ENCODE results near the gene GSK3B. TPM values are rescaled to one million over a fixed set of nuclear protein-coding genes. Genes with fewer than 3 reads are reported as not detected.

Gene GSK3B
- total and polyA plus RNA-seq, 9 donors, result 15.3 to 30.7 (median 27.0) TPM

DNA sequence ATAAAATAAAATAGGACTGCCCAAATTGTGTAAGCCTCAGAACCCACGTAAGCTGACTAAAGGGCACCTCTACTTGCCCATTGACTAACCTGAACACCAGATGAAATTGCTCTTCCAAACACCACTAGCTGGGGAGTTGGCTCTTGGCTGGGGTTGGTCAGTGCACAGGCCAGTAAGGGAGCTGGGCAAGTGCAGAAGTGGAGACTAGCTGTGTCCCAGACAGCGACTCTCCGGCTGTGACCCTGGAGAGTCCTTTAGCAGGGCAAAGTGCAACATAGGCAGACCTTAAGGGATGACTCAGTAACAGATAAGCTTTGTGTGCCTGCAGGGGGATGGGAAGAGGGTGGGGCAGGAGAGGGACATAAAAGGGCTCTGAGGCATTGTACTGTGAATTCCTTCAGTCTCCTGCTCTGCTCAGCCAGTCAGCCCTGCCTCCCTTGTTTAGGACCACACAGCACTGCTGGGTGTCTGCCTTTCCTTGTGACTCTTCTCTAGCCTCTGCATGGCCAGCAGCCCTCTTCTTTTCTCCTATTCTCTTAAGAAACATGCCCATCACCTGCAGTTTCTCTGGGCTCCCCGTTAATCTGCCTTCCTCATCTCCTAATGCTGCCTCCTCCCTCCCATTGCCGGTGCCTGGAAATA lies 299.2 kb downstream of the GSK3B start:
- WGBS (ENCODE audit: insufficient coverage), result 45% methylated on average over 3 of the region's 5 CpGs
- H3K27ac ChIP-seq (ENCODE audit: low read length), result no peak overlapping the region
- H3K9me3 ChIP-seq (replicated peaks; ENCODE audit: control insufficient read depth, low read depth, low read length), result no peaks in the 10 kb centered on the region
- no peak overlapping the region for H3K4me3 ChIP-seq (ENCODE audit: low read length)
- no peak for DNase-seq
- no peaks in the 10 kb centered on the region for H3K36me3 ChIP-seq (ENCODE audit: control insufficient read depth, insufficient read depth, low read length)
- H3K4me1 ChIP-seq (ENCODE audit: control insufficient read depth, insufficient read depth, low read length), result no peaks in the 10 kb centered on the region
- H3K27me3 ChIP-seq (ENCODE audit: control insufficient read depth, insufficient read depth, low read length), result no peaks in the 10 kb centered on the region

DNA sequence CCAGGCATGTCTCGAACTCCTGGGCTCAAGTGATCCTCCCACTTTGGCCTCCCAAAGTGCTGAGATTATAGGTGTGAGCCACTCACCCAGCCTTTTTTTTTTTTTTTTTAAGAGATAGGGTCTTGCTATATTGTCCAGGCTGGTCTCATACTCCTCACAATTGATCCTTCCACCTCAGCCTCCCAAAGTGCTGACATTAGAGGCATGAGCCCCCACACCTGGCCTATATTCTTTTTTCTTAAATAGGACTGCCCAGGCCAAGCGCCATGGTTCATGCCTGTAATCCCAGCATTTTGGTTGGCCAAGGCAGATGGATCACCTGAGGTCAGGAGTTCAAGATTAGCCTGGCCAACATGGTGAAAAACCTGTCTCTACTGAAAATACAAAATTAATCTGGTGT lies 299.8 kb downstream of the GSK3B start:
- H3K27me3 ChIP-seq (ENCODE audit: control insufficient read depth, insufficient read depth, low read length), result no peaks in the 10 kb centered on the region
- H3K4me3 ChIP-seq (ENCODE audit: low read length), result no peak overlapping the region
- H3K27ac ChIP-seq (ENCODE audit: low read length), result no peak overlapping the region
- H3K4me1 ChIP-seq (ENCODE audit: control insufficient read depth, insufficient read depth, low read length), result no peaks in the 10 kb centered on the region
- DNase-seq, result no peak
- WGBS (ENCODE audit: insufficient coverage), result 86% methylated on average over 1 of the region's 2 CpGs
- no peaks in the 10 kb centered on the region for H3K9me3 ChIP-seq (replicated peaks; ENCODE audit: control insufficient read depth, low read depth, low read length)
- no peaks in the 10 kb centered on the region for H3K36me3 ChIP-seq (ENCODE audit: control insufficient read depth, insufficient read depth, low read length)

DNA sequence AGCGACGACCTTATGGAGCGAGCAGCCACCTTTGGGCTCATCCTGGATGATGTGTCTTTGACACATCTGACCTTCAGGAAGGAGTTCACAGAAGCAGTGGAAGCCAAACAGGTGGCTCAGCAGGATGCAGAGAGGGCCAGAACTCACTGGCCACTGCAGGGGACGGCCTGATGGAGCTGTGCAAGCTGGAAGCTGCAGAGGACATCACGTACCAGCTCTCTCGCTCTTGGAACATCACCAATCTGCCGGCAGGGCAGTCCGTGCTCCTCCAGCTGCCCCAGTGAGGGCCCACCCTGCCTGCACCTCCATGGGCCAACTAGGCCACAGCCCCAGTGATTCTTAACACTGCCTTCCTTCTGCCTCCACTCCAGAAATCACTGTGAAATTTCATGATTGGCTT lies 302.0 kb downstream of the GSK3B start:
- WGBS (ENCODE audit: insufficient coverage), result 90% methylated on average over 8 of the region's 8 CpGs
- no peak overlapping the region for H3K27ac ChIP-seq (ENCODE audit: low read length)
- DNase-seq, result no peak
- H3K36me3 ChIP-seq (ENCODE audit: control insufficient read depth, insufficient read depth, low read length), result no peaks in the 10 kb centered on the region
- no peaks in the 10 kb centered on the region for H3K4me1 ChIP-seq (ENCODE audit: control insufficient read depth, insufficient read depth, low read length)
- H3K9me3 ChIP-seq (replicated peaks; ENCODE audit: control insufficient read depth, low read depth, low read length), result no peaks in the 10 kb centered on the region
- H3K4me3 ChIP-seq (ENCODE audit: low read length), result no peak overlapping the region
- H3K27me3 ChIP-seq (ENCODE audit: control insufficient read depth, insufficient read depth, low read length), result no peaks in the 10 kb centered on the region

DNA sequence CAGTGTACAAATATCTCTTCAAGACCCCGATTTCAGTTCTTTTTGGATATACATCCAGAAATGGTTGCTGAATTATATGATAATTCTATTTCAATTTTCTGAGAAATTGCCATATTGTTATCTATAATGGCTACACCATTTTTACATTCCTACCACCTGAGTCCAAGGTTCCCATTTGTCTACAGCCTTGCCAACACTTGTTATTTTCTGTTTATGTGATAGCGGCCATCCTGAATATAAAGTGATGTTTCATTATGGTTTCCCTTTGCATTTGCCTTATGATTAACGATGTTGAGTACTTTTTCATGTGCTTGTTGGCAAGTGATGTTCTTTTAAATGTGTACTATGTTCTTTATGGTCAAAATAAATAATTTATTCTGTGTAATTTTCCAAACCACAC lies 303.9 kb downstream of the GSK3B start:
- no CpG with 5 or more reads among the region's 3 CpGs for WGBS (ENCODE audit: insufficient coverage)
- no peaks in the 10 kb centered on the region for H3K27me3 ChIP-seq (ENCODE audit: control insufficient read depth, insufficient read depth, low read length)

DNA sequence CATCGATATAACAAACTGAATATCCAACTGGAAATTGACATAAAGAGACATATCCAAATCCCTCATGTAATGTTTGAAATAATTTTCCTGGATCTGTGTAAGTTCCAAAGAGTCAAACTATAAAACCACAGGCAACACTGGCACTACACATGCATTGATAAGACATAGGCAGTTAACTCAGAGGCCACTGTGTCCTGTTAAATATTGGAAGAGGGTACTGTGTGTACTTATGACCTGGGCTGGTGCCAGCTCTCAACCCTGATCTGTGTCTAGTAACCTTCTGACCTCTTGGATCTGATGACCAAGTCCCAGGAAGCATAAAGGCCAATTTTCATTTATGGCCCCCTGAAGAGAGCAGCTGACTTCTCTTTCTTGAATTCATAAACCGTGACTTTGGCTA lies 307.8 kb downstream of the GSK3B start:
- Histone ChIP-seq H3K27me3 (ENCODE audit: control insufficient read depth, insufficient read depth, low read length) (no peaks in the 10 kb centered on the region), H3K4me3 (ENCODE audit: low read length) (no peak overlapping the region), H3K9me3 (replicated peaks; ENCODE audit: control insufficient read depth, low read depth, low read length) (no peaks in the 10 kb centered on the region), H3K27ac (ENCODE audit: low read length) (no peak overlapping the region), H3K36me3 (ENCODE audit: control insufficient read depth, insufficient read depth, low read length) (no peaks in the 10 kb centered on the region), H3K4me1 (ENCODE audit: control insufficient read depth, insufficient read depth, low read length) (no peaks in the 10 kb centered on the region)
- no CpG with 5 or more reads among the region's 2 CpGs for WGBS (ENCODE audit: insufficient coverage)
- DNase-seq, result no peak

More for the DNA sequence above, 303.9 kb downstream of the GSK3B start:
- Histone ChIP-seq H3K36me3 (ENCODE audit: control insufficient read depth, insufficient read depth, low read length) (no peaks in the 10 kb centered on the region), H3K4me3 (ENCODE audit: low read length) (no peak overlapping the region), H3K9me3 (replicated peaks; ENCODE audit: control insufficient read depth, low read depth, low read length) (no peaks in the 10 kb centered on the region), H3K27ac (ENCODE audit: low read length) (no peak overlapping the region), H3K4me1 (ENCODE audit: control insufficient read depth, insufficient read depth, low read length) (no peaks in the 10 kb centered on the region)
- DNase-seq, result no peak

DNA sequence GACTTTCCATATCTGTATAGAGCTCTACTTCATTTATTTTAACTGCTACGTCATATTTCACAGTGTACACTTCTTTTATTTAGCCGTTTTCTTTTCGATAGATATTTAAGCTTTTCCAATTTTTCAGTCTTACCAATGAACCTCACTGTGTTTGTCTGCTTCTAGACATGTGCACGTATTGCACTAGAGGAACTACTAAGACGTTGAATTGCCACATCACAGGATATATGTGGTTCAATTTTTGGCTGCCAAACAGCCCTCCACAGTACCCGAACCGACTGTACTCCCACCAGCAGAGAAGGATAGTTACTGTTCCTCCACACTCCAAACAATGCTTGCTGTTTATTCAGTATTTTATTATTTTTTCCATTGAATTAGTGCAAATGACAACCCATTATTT lies 310.4 kb downstream of the GSK3B start:
- Histone ChIP-seq H3K36me3 (ENCODE audit: control insufficient read depth, insufficient read depth, low read length) (no peaks in the 10 kb centered on the region), H3K4me1 (ENCODE audit: control insufficient read depth, insufficient read depth, low read length) (no peaks in the 10 kb centered on the region), H3K9me3 (replicated peaks; ENCODE audit: control insufficient read depth, low read depth, low read length) (no peaks in the 10 kb centered on the region), H3K27ac (ENCODE audit: low read length) (no peak overlapping the region), H3K27me3 (ENCODE audit: control insufficient read depth, insufficient read depth, low read length) (no peaks in the 10 kb centered on the region), H3K4me3 (ENCODE audit: low read length) (no peak overlapping the region)
- 58% methylated on average over 4 of the region's 7 CpGs for WGBS (ENCODE audit: insufficient coverage)
- DNase-seq, result no peak

DNA sequence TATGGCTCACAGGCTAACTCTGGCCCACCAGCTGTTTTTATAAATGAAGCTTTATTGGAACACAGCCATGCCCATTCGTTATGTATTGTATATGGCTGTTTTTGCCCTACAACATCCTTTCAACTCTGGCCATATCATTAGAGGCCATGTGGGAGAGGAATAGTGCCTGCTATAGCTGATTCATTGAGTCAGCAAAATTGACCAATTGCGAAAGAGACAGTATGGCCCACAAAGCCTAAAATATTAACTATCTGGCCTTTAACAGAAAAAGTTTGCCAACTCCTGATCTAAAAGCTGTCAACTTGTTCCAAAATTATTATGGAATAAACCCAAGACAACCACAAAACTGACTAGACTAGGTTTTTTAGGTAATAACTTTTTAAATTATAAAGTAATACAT lies 311.0 kb downstream of the GSK3B start:
- no peak overlapping the region for H3K27ac ChIP-seq (ENCODE audit: low read length)
- H3K9me3 ChIP-seq (replicated peaks; ENCODE audit: control insufficient read depth, low read depth, low read length), result no peaks in the 10 kb centered on the region
- no peak for DNase-seq
- no peak overlapping the region for H3K4me3 ChIP-seq (ENCODE audit: low read length)
- no CpG with 5 or more reads among the region's 2 CpGs for WGBS (ENCODE audit: insufficient coverage)
- H3K36me3 ChIP-seq (ENCODE audit: control insufficient read depth, insufficient read depth, low read length), result no peaks in the 10 kb centered on the region
- no peaks in the 10 kb centered on the region for H3K27me3 ChIP-seq (ENCODE audit: control insufficient read depth, insufficient read depth, low read length)
- H3K4me1 ChIP-seq (ENCODE audit: control insufficient read depth, insufficient read depth, low read length), result no peaks in the 10 kb centered on the region

DNA sequence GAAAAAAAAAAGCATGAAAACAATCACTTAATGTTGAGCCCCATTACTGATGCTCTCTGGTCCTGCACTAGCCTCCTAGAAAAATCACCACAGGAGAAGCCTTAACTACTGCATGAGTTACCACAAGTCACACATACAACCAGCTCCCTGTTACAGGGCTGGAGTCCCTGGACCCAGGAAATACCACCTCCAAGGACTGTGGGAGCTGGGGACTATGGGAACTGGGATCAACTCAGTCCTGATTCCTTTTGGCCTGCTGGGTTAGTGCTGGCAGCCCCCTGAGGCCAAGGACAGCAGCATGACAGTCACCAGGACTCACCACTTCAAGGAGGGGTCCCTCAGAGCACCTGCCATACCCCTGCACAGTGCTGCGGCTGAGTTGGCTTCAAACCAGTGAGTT lies 311.8 kb downstream of the GSK3B start:
- H3K4me1 ChIP-seq (ENCODE audit: control insufficient read depth, insufficient read depth, low read length), result no peaks in the 10 kb centered on the region
- no peaks in the 10 kb centered on the region for H3K36me3 ChIP-seq (ENCODE audit: control insufficient read depth, insufficient read depth, low read length)
- H3K27me3 ChIP-seq (ENCODE audit: control insufficient read depth, insufficient read depth, low read length), result no peaks in the 10 kb centered on the region
- H3K4me3 ChIP-seq (ENCODE audit: low read length), result no peak overlapping the region
- no peaks in the 10 kb centered on the region for H3K9me3 ChIP-seq (replicated peaks; ENCODE audit: control insufficient read depth, low read depth, low read length)
- 100% methylated on average over 1 of the region's 1 CpG for WGBS (ENCODE audit: insufficient coverage)
- DNase-seq, result no peak
- no peak overlapping the region for H3K27ac ChIP-seq (ENCODE audit: low read length)

DNA sequence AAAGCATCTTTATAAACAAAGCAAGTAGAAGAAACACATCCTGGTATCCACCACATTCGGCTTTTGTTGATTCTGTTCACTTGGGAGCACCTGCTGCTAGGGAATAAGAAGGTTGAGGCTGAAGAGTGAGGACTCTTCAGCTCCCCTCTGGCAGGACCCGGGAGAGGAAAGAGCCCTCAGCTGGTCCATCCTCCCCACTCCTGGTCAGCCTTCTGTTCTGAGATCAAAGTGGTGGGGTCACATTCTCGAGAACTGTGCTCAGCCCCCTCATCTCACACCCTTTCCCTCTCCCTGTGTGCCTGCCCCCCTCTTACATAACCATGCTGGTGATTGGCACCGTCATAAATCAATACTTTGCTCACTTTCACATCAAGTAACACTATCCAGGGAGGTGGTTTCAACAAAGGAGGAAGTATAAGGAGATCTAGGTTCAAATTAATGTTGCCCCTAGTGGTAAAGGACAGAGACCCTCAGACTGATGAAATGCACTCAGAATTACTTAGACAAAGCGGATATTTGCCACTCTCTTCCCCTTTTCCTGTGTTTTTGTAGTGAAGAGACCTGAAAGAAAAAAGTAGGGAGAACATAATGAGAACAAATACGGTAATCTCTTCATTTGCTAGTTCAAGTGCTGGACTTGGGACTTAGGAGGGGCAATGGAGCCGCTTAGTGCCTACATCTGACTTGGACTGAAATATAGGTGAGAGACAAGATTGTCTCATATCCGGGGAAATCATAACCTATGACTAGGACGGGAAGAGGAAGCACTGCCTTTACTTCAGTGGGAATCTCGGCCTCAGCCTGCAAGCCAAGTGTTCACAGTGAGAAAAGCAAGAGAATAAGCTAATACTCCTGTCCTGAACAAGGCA lies 312.7 kb downstream of the GSK3B start, which contains the start of gene NR1I2:
NR1I2 (plus strand) TSS at position 772 of the 869 bp plus-strand sequence.
- DNase-seq, result no peak
- Histone ChIP-seq H3K27ac (ENCODE audit: low read length) (no peak within 1 kb of the TSS), H3K36me3 (ENCODE audit: control insufficient read depth, insufficient read depth, low read length) (no peaks in the 10 kb centered on the region), H3K4me3 (ENCODE audit: low read length) (no peak within 1 kb of the TSS), H3K27me3 (ENCODE audit: control insufficient read depth, insufficient read depth, low read length) (no peaks in the 10 kb centered on the region), H3K4me1 (ENCODE audit: control insufficient read depth, insufficient read depth, low read length) (no peaks in the 10 kb centered on the region), H3K9me3 (replicated peaks; ENCODE audit: control insufficient read depth, low read depth, low read length) (peaks cover 2% of the 10 kb centered on the region)
- WGBS (ENCODE audit: insufficient coverage), result 89% methylated on average over 6 of the region's 10 CpGs

DNA sequence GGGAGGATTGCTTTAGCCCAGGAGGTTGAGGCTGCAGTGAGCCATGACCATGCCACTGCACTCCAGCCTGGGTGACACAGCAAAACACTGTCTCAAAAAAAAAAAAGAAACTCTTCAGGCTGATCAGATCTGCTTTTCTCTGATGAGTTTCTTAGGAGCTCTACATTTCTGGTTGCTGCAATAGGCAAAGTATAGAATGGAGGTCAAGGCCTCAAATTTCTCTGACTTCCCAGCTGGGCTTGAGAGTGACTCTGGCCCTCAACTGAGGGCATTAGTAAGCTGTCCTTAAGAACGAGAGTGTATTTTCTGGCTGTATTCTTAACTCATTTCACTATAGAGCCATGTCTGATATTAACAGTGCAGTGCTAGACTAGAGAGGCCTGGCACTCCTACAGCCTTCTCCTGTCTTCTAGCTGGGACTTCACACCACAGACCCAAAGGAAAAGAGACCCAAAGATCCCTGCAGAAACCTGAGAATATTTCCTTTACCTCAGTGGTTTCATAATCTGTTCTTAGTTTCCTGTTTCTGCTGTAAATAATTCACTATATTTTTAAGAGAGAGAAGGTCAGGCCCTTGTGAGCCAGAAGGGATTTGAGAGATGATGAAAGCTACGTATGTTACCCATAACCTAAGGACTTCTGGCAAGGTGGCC lies 314.4 kb downstream of the GSK3B start:
- Histone ChIP-seq H3K27me3 (ENCODE audit: control insufficient read depth, insufficient read depth, low read length) (no peaks in the 10 kb centered on the region), H3K36me3 (ENCODE audit: control insufficient read depth, insufficient read depth, low read length) (no peaks in the 10 kb centered on the region), H3K4me3 (ENCODE audit: low read length) (no peak overlapping the region), H3K4me1 (ENCODE audit: control insufficient read depth, insufficient read depth, low read length) (no peaks in the 10 kb centered on the region), H3K27ac (ENCODE audit: low read length) (no peak overlapping the region), H3K9me3 (replicated peaks; ENCODE audit: control insufficient read depth, low read depth, low read length) (peaks cover 6% of the 10 kb centered on the region)
- no CpG with 5 or more reads among the region's 2 CpGs for WGBS (ENCODE audit: insufficient coverage)
- no peak for DNase-seq

All from muscle of leg (tissue), 11 donors.